ENCODE results near the gene FLAD1. TPM values are rescaled to one million over a fixed set of nuclear protein-coding genes. Genes with fewer than 3 reads are reported as not detected.

Gene FLAD1
- total and polyA plus RNA-seq, 2 donors (not counting 3 experiments of a cell fraction or from before 2014, with no cell fraction given) = 42.2 to 59.1 TPM

DNA sequence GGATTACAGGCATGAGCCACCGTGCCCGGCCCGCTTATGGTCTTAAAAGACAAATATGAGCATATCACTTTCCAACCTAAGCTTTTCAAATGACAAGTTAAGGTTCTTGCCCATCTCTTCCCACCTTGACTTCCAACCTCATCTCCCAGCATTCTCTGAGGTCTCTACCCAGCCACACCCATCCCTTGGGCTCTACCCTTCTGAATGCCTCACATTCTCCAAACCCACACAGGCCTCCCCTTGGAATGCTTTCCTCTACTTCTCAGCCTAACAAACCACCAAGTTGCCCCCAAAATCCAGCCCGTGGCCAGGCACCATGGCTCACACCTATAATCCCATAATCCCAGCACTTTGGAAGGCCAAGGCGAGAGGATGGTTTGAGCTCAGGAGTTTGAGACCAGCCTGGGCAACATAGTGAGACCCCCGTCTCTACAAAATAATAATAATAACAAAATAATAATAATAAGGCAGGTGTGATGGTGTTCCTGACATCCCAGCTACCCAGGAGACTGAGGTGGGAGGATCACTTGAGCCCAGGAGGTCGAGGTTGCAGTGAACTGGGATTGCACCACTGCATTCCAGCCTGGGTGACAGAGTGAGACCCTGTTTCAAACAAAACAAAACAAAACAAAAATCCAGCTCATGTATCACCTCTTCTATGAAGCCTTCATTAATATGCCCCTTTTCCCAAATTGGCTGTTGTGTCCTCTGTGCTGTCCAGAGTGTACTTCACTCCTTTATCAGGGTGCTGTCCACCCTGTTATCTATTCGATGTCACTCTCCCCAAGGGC lies 39.2 kb downstream of the FLAD1 start:
- Histone ChIP-seq H3K9ac (replicated peaks; ENCODE audit: extremely low read depth, insufficient read depth, low read length) (no peak overlapping the region), H3K27me3 (ENCODE audit: control insufficient read depth in 2 of 2, insufficient read depth in 2 of 2, low read length in 2 of 2) (no peaks in the 10 kb centered on the region), H3K9me3 (replicated peaks; ENCODE audit: control insufficient read depth, insufficient read depth, low read length) (no peaks in the 10 kb centered on the region), H2AFZ (ENCODE audit: low read depth, low read length) (no peak overlapping the region), H3K9me1 (replicated peaks; ENCODE audit: control insufficient read depth, extremely low read depth, insufficient read depth, low read length) (no peaks in the 10 kb centered on the region), H3K4me3 (replicated peaks in 1 of 3; ENCODE audit: insufficient read depth in 1 of 3, low read depth in 1 of 3, low read length in 3 of 3) (no peak overlapping the region), H4K20me1 (replicated peaks; ENCODE audit: control insufficient read depth, extremely low read depth, insufficient read depth, low read length) (no peaks in the 10 kb centered on the region), H3K4me1 (ENCODE audit: control insufficient read depth, extremely low read depth, insufficient read depth, low read length) (peaks cover 5% of the 10 kb centered on the region), H3K36me3 (ENCODE audit: control insufficient read depth in 2 of 2, extremely low read depth in 1 of 2, insufficient read depth in 2 of 2, low read length in 2 of 2) (no peaks in the 10 kb centered on the region), H3K27ac (ENCODE audit: insufficient read depth, low read depth, low read length) (no peak overlapping the region), H3K4me2 (ENCODE audit: insufficient read depth, low read length) (no peak overlapping the region), H3K79me2 (ENCODE audit: control insufficient read depth, insufficient read depth, low read length) (no peaks in the 10 kb centered on the region)
- TF ChIP-seq POLR2AphosphoS5 (IDR thresholded peaks at IDR 0.05; ENCODE audit: insufficient read depth, low read depth, low read length) (no peak), POLR2A (IDR thresholded peaks at IDR 0.05; ENCODE audit: low read depth, low read length) (no peak), MYC (IDR thresholded peaks at IDR 0.05; ENCODE audit: low read depth, low read length) (no peak), MAX (IDR thresholded peaks at IDR 0.05; ENCODE audit: insufficient read depth, insufficient read length) (no peak), GATA2 (IDR thresholded peaks at IDR 0.05; ENCODE audit: insufficient read depth, insufficient read length, low read depth, low read length) (no peak), JUN (IDR thresholded peaks at IDR 0.05; ENCODE audit: borderline replicate concordance, insufficient read depth, insufficient read length, low read depth) (no peak), EZH2 (IDR thresholded peaks at IDR 0.05; ENCODE audit: borderline replicate concordance, low read depth, low read length, severe bottlenecking) (no peak), FOS (IDR thresholded peaks at IDR 0.05; ENCODE audit: borderline replicate concordance, insufficient read depth, low read length) (no peak), CTCF (IDR thresholded peaks at IDR 0.05; ENCODE audit: extremely low read depth in 1 of 2, insufficient read depth in 1 of 2, low read depth in 1 of 2, low read length in 2 of 2) (no peak)
- ChIA-PET CTCF (interaction anchor here (0.8 to 2.5 kb wide), 7 partner anchors 18 to 79 kb away, joined by 3 to 7 read pairs (median 4); partner anchors contain the start of gene ADAM15), POLR2A (no interaction called here)
- no peak for FAIRE-seq
- dilution Hi-C loops (cut with MboI; ENCODE audit: extremely low pct_ligation_motif_present, low sequenced_read_pairs) (no loop called here), intact Hi-C loops (cut with micrococcal nuclease) (no loop called here)
- no TSS peak for BruUV-seq (replicated peaks)
- DNase-seq (ENCODE audit: low read depth, low spot score) = no peak
